Left cardiac atrium (tissue), 4 donors: ENCODE data around the gene KLK6. TPM values are rescaled to one million over a fixed set of nuclear protein-coding genes. Genes with fewer than 3 reads are reported as not detected.

Source experiments
- ATAC-seq, 2 donors: fragments of 200-7000 bp; cut with Tn5 transposase; one replicate each; pipeline ENCODE4 v1.9.1; 2020; ENCODE audit warnings: mild to moderate bottlenecking in 2 of 2, moderate library complexity in 2 of 2
- DNase-seq: peaks from one replicate; pipeline ENCODE4 v3.0.0-alpha.2; 2020
- intact Hi-C, 2 donors: fragments of 100-400 bp; cut with DNase I; formaldehyde crosslinking; loops; one replicate each; pipeline versions ENCODE4 v1.14.1 to v1.15.1; 2022 to 2023
- total RNA-seq, 2 donors: library from RNA; stranded (reverse); fragmentation: NEBNext Ultra II Directional; extraction: Animal tissue kit (Norgen Biotek cat#: 25700); gene quantifications; one replicate each; pipeline ENCODE4 v1.2.1, GENCODE V29; 2021
- donor health status: DM: no; HTN: yes; CAD: no.
- donor health status: DM: no; HTN: yes; CAD: no; lungs with severe emphysema.
- donor health status: DM: yes; HTN: yes; CAD: no.
- donor health status: Dilated cardiomyopathy.

The KLK6 gene
- total RNA-seq, 2 donors from 2014 or later, result not detected

- intact Hi-C loops, result loop anchor here in 1 of 2 donors (10.0 kb wide), 2 partner anchors 388 to 558 kb away; partner anchors contain the start of gene NAPSA
Observed at GRCh38 chr19:50922317-50922853, 47.0 kb downstream of the KLK6 start.

GRCh38 chr19:50921426-50922316 is 47.7 kb downstream of the KLK6 start:
- DNase-seq (no peak), ATAC-seq (no peak)
- intact Hi-C loops, result loop anchor here in 1 of 2 donors (10.0 kb wide), 2 partner anchors 387 to 557 kb away; partner anchors contain the start of gene NAPSA

More at GRCh38 chr19:50922317-50922853, 47.0 kb downstream of the KLK6 start:
- DNase-seq (peak; percentile 71), ATAC-seq (peak; percentile 79 to 96)

GRCh38 chr19:50916069-50916468 is 53.3 kb downstream of the KLK6 start:
- intact Hi-C loops, result no loop called here
- DNase-seq (no peak), ATAC-seq (no peak)

DNA sequence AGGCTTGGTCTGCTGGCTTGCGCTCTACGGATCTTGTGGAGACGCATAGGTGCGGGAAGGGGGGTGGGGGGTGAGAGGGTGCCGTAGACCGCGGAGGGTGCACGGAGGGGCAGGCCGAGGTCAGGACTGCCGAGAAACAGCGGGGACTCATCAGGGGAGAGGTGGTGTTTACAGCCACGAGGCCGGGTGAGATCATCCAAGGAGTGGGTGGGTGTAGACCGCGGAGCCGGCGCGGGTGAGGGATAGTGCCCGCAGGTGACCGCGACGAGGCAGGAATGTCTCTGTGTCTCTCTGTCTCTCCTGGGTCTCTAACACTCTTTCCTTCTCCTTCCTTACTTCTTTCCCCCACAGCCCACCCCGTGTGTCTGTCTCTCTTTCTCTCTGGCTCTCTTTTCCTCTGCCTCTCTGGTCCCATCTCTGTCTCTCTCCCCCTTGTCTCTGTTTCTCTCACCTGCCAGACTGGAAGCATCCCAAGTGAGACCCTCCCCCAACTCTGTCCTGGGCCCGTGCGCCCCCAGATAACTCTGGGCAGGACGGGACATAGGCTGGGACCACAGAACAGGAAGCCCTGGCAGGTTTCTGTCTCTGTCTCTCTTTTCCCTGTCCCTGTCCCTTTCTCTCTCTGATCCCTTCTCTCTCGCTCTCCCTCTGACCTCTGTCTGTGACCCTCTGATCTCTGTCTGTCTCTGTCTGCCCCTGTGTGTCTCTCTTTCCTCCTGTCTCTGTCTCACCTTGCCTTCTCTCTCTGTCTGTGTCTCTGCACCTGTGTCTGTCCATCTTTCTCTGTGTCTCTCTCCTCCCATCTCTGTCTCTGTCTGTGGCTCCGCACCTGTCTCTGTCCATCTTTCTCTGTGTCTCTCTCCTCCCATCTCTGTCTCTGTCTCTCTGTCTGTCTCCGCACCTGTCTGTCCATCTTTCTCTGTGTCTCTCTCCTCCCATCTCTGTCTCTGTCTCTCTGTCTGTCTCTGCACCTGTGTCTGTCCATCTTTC is 56.4 kb downstream of the KLK6 start:
- no peak for DNase-seq
- no peak for ATAC-seq
- intact Hi-C loops, result no loop called here

DNA sequence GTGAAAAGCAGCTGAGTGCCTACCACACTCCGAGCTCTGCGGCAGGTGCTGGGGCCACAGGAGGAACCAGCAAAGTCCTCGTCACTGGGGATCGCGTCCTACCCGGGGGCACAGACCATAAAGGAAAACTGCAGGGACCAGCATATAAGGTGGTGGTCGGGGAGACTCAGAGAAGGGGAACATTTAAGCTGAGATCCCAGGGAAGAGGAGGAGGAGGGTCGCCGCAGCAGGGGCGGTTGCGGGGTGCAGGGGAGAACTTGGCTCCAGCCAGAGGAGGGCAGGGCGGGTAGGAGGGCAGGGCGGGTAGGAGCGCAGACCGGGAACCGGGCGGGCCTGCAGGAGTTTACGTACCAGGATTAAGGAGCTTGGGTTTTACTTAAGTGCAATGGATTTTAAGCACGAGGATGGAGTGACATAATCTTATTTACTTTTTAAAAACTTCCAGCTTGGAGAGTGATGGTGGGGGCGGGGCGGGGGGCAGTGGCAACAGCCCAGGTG is 57.2 kb downstream of the KLK6 start:
- ATAC-seq, result no peak
- no peak for DNase-seq
- intact Hi-C loops, result no loop called here

DNA sequence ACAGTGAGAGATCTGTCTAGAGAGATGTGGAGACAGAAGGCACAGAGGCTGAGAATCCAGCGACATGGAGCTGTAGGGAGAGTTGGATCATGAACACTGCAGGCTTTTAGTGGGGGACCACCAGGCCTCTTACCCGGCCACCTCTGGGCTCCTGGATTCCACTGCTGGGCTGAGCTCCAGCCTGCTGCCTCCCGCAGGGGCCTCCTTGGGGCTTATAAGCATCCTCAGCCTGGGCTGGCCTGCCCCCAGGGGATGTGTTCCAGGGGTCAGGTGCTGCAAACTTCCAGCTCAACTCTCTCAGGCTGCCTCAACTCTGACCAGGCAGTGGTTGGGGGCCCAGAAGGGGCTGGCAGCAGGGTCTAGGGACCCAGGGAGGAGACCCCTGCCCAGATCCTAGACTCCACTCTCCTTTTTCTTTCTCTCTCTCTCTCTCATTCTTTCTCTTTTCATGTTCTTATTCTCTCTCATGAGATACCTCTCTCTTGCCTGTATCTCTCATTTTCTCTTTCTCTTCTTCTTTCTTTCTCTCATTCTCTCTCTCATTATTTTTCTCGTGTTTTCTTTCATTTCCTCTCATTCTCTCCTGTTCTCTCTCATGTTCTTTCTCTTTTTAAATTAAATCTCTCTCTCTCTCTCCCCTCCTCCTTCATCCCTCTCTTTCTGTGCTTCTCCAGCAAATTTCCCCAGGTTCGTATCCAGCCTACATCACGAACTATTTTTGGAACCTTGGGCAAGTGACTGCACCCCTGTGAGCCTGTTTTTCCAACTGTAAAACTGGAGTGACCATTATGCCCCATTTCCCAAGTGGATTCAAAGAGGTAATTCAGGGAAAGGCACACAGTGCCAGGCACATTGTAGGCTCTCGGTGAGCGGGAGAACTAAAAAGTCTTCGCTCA is 57.9 kb downstream of the KLK6 start, which contains the start of gene KLK4:
KLK4 (minus strand) TSS at position 190 of the 896 bp plus-strand sequence. CDS start 657 bp downstream, outside the sequence.
- intact Hi-C loops, result no loop called here
- ATAC-seq (no peak), DNase-seq (no peak)

GRCh38 chr19:50910722-50911121 is 58.7 kb downstream of the KLK6 start:
- ATAC-seq (no peak), DNase-seq (no peak)
- intact Hi-C loops, result no loop called here

- ATAC-seq, result peak in 1 of 2 donors; percentile 86
- peak; percentile 37 for DNase-seq
- intact Hi-C loops, result no loop called here
Observed at GRCh38 chr19:50909240-50910070, 59.9 kb downstream of the KLK6 start.

Other genes with a start within 250 kb of the KLK6 start
- gene SHANK1, start 249.8 kb downstream of the KLK6 start, total RNA-seq, result 1 to 10 TPM in 1 of 2 donors, under 1 TPM in 1; 0.62 to 1.2 TPM
- gene CLEC11A, start 246.2 kb downstream of the KLK6 start, total RNA-seq, result 1 to 10 TPM; 8.4 to 9.6 TPM
- gene GPR32, start 199.1 kb downstream of the KLK6 start, total RNA-seq, result not detected
- gene ACP4, start 179.2 kb downstream of the KLK6 start, total RNA-seq, result not detected
- under 1 TPM in 1 of 2 donors, not detected in 1; 0.27 TPM for gene KLK1, start 145.8 kb downstream of the KLK6 start, total RNA-seq
- gene KLK15, start 136.0 kb downstream of the KLK6 start, total RNA-seq, result not detected
- not detected for gene KLK3, start 114.7 kb downstream of the KLK6 start, total RNA-seq
- not detected for gene KLK2, start 96.2 kb downstream of the KLK6 start, total RNA-seq
- gene KLK4, start 58.2 kb downstream of the KLK6 start, total RNA-seq, result not detected
- under 1 TPM in 1 of 2 donors, not detected in 1; 0.42 TPM for gene KLK5, start 16.6 kb downstream of the KLK6 start, total RNA-seq
- gene KLK7, start 14.3 kb upstream of the KLK6 start, total RNA-seq, result under 1 TPM in 1 of 2 donors, not detected in 1; 0.16 TPM
- under 1 TPM in 1 of 2 donors, not detected in 1; 0.53 TPM for gene KLK8, start 32.0 kb upstream of the KLK6 start, total RNA-seq
- under 1 TPM; 0.26 to 0.32 TPM for gene KLK10, start 50.1 kb upstream of the KLK6 start, total RNA-seq
- gene KLK11, start 57.0 kb upstream of the KLK6 start, total RNA-seq, result 1 to 10 TPM; 1.7 to 2.6 TPM
- gene KLK12, start 65.4 kb upstream of the KLK6 start, total RNA-seq, result not detected
- under 1 TPM in 1 of 2 donors, not detected in 1; 0.65 TPM for gene KLK13, start 95.5 kb upstream of the KLK6 start, total RNA-seq
- gene KLK14, start 113.3 kb upstream of the KLK6 start, total RNA-seq, result under 1 TPM; 0.21 to 0.31 TPM
- gene CTU1, start 138.8 kb upstream of the KLK6 start, total RNA-seq, result 1 to 10 TPM; 5.3 to 6.0 TPM
- 1 to 10 TPM; 5.1 to 6.6 TPM for gene SIGLEC9, start 155.3 kb upstream of the KLK6 start, total RNA-seq
- gene SIGLEC7, start 172.7 kb upstream of the KLK6 start, total RNA-seq, result 1 to 10 TPM; 1.6 to 2.2 TPM